Measurements from ENCODE around the gene NSMF.

The NSMF gene

DNA sequence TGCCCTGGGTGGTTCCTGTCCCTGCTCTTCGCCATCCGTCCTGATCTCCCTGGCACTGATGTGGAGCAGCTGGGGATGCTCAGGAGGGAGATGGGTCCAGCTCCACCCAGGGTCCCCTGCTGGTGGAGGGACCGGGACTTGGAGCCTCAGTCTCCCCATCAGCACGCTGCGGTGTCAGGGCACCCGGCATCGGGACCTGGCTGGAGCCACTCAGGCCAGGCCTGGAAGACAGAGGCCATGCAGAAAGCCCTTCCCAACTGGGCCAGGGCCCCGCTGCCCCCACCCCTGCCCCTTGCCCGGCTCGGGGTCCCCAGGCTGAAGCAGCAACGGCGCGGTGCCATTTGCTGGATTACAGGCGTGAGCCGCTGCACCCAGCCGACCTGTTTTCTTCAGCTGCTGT lies 40.3 kb upstream of the NSMF start:
- H3K4me2 ChIP-seq (ENCODE audit: low read depth, low read length, poor library complexity, severe bottlenecking): no peak overlapping the region
- no peak overlapping the region for H3K4me3 ChIP-seq (ENCODE audit: low read length, poor library complexity, severe bottlenecking)
- no peaks in the 10 kb centered on the region for H3K9me3 ChIP-seq (ENCODE audit: insufficient read depth, low read depth, low read length)
- no peaks in the 10 kb centered on the region for H3K4me1 ChIP-seq (ENCODE audit: insufficient read depth, low read length, poor library complexity, severe bottlenecking)
- no peaks in the 10 kb centered on the region for H3K36me3 ChIP-seq (ENCODE audit: insufficient read depth, low read length)
- H2AFZ ChIP-seq (ENCODE audit: low read length): no peak overlapping the region
- no peaks in the 10 kb centered on the region for H3K9me2 ChIP-seq (replicated peaks; ENCODE audit: low read depth, low read length)
- TF ChIP-seq, protein P1, sequence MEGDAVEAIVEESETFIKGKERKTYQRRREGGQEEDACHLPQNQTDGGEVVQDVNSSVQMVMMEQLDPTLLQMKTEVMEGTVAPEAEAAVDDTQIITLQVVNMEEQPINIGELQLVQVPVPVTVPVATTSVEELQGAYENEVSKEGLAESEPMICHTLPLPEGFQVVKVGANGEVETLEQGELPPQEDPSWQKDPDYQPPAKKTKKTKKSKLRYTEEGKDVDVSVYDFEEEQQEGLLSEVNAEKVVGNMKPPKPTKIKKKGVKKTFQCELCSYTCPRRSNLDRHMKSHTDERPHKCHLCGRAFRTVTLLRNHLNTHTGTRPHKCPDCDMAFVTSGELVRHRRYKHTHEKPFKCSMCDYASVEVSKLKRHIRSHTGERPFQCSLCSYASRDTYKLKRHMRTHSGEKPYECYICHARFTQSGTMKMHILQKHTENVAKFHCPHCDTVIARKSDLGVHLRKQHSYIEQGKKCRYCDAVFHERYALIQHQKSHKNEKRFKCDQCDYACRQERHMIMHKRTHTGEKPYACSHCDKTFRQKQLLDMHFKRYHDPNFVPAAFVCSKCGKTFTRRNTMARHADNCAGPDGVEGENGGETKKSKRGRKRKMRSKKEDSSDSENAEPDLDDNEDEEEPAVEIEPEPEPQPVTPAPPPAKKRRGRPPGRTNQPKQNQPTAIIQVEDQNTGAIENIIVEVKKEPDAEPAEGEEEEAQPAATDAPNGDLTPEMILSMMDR (conservative IDR thresholded peaks at IDR 0.05; ENCODE audit: low read length): no peak
- TF ChIP-seq EZH2phosphoT487 (IDR thresholded peaks at IDR 0.05; ENCODE audit: borderline replicate concordance): no peak
- peaks cover 4% of the 10 kb centered on the region; the same call in 1 of the 2 replicates for H3F3A ChIP-seq (ENCODE audit: low read depth)
- no peaks in the 10 kb centered on the region for H3K27me3 ChIP-seq (ENCODE audit: insufficient read depth, low read length, poor library complexity, severe bottlenecking)
- H3K79me2 ChIP-seq (ENCODE audit: insufficient read depth, low read length): no peaks in the 10 kb centered on the region
- H3K9ac ChIP-seq (ENCODE audit: low read depth, low read length, poor library complexity, severe bottlenecking): no peak overlapping the region
- H4K20me1 ChIP-seq (ENCODE audit: insufficient read depth, low read length, poor library complexity, severe bottlenecking): no peaks in the 10 kb centered on the region

DNA sequence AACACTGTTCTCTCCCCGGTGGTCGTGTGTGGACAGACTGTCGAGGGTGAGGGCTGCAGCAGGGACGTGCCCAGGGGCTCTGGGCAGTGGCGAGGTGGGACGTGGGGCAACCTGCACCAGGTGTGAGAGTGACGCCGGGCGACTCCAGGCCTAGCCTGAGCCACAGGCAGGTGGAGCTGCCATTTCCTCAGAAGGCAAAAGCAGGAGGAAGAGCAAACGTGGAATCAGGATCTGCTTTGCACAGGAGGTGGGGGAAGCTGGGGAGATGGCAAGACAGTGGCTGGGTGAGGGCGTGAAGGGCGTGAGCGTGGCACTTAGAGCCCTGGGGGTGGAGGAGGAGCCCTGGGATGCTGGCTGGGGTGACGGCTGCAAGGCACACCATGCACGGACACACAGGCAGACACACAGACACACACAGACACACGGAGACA lies 39.6 kb upstream of the NSMF start:
- Histone ChIP-seq H3K4me1 (ENCODE audit: insufficient read depth, low read length, poor library complexity, severe bottlenecking) (no peaks in the 10 kb centered on the region), H3K4me2 (ENCODE audit: low read depth, low read length, poor library complexity, severe bottlenecking) (no peak overlapping the region), H3F3A (ENCODE audit: low read depth) (peaks cover 4% of the 10 kb centered on the region; the same call in 1 of the 2 replicates), H3K4me3 (ENCODE audit: low read length, poor library complexity, severe bottlenecking) (no peak overlapping the region), H3K36me3 (ENCODE audit: insufficient read depth, low read length) (no peaks in the 10 kb centered on the region), H4K20me1 (ENCODE audit: insufficient read depth, low read length, poor library complexity, severe bottlenecking) (no peaks in the 10 kb centered on the region), H2AFZ (ENCODE audit: low read length) (no peak overlapping the region), H3K27me3 (ENCODE audit: insufficient read depth, low read length, poor library complexity, severe bottlenecking) (no peaks in the 10 kb centered on the region), H3K9me2 (replicated peaks; ENCODE audit: low read depth, low read length) (no peaks in the 10 kb centered on the region), H3K9me3 (ENCODE audit: insufficient read depth, low read depth, low read length) (no peaks in the 10 kb centered on the region), H3K79me2 (ENCODE audit: insufficient read depth, low read length) (no peaks in the 10 kb centered on the region), H3K9ac (ENCODE audit: low read depth, low read length, poor library complexity, severe bottlenecking) (no peak overlapping the region)
- TF ChIP-seq, protein P1 (conservative IDR thresholded peaks at IDR 0.05; ENCODE audit: low read length): no peak
- TF ChIP-seq EZH2phosphoT487 (IDR thresholded peaks at IDR 0.05; ENCODE audit: borderline replicate concordance): no peak

DNA sequence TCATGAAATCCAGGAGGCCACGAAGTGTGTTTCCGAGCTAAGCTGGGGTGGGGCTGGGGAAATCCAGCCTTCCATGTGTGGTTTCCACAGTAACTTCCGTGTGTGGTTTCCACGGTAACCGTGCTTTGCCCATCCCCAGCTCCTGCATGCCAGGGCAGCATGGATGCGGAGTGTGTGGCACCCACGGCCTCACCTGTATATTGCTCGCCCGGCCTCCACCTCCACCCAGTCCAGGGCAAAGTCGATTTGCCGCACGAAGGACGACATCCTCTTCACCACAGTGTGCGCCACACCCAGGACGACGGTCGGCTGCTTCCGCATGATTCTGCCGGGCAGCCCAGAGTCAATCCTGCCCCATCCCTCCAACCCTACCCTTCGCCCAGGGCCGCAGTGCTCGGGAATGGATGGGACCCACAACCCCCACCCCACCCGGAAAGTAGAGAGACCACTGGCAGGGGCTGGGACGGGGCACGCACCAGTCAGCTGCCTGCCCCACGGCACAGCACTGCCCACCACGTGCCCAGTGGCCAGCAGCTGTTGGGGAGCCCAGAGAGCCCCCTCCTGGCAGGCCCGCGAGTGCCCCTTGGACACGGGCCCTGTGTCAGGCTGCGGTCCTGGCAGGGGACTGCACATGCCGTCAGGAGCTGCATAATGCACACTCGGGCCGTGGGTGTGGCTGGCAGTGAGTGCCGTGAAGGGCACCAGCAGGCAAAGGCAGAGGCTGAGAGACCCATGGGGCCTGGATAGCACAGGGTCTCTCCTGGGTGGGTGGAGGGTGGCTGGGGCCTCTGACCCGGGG lies 39.0 kb upstream of the NSMF start:
- Histone ChIP-seq H3K79me2 (ENCODE audit: insufficient read depth, low read length) (no peaks in the 10 kb centered on the region), H3K27me3 (ENCODE audit: insufficient read depth, low read length, poor library complexity, severe bottlenecking) (no peaks in the 10 kb centered on the region), H2AFZ (ENCODE audit: low read length) (no peak overlapping the region), H3K4me3 (ENCODE audit: low read length, poor library complexity, severe bottlenecking) (no peak overlapping the region), H3K4me1 (ENCODE audit: insufficient read depth, low read length, poor library complexity, severe bottlenecking) (no peaks in the 10 kb centered on the region), H3K4me2 (ENCODE audit: low read depth, low read length, poor library complexity, severe bottlenecking) (no peak overlapping the region), H4K20me1 (ENCODE audit: insufficient read depth, low read length, poor library complexity, severe bottlenecking) (no peaks in the 10 kb centered on the region), H3K9me2 (replicated peaks; ENCODE audit: low read depth, low read length) (no peaks in the 10 kb centered on the region), H3F3A (ENCODE audit: low read depth) (peaks cover 4% of the 10 kb centered on the region; the same call in 1 of the 2 replicates), H3K36me3 (ENCODE audit: insufficient read depth, low read length) (no peaks in the 10 kb centered on the region), H3K9me3 (ENCODE audit: insufficient read depth, low read depth, low read length) (no peaks in the 10 kb centered on the region), H3K9ac (ENCODE audit: low read depth, low read length, poor library complexity, severe bottlenecking) (no peak overlapping the region)
- TF ChIP-seq, protein P1 (conservative IDR thresholded peaks at IDR 0.05; ENCODE audit: low read length): no peak
- no peak for TF ChIP-seq EZH2phosphoT487 (IDR thresholded peaks at IDR 0.05; ENCODE audit: borderline replicate concordance)
